RWPE1 (cell line): Measurements from ENCODE around the gene CHCHD6.

Source experiments
- CTCF ChIA-PET: fragments of 350-600 bp; sonication (Branson Sonifier 250); formaldehyde crosslinking; extraction: SDS; loops from one replicate; lab custom pipeline; 2021; lab: Yijun Ruan, JAX
- POLR2A ChIA-PET: fragments of 400-600 bp; formaldehyde crosslinking; extraction: SDS; loops from one replicate; lab custom pipeline; 2020; ENCODE audit warnings: antibody characterized with exemption; ENCODE audit not compliant: low non-redundant PET; lab: Yijun Ruan, JAX
- DNase-seq: peaks from one replicate; pipeline ENCODE4 v3.0.0; 2012; ENCODE audit warnings: low spot score
- H3K27ac ChIP-seq: fragments of 450-650 bp; 2 replicates; pipeline ENCODE4 v1.5.1; 2017
- CTCF ChIP-seq: fragments of 450-650 bp; conservative IDR thresholded peaks from 2 replicates; pipeline ENCODE4 v1.5.1; 2017; ENCODE audit warnings: low read depth, mild to moderate bottlenecking

CHCHD6 gene

GRCh38 chr3:126934031-126934531, 230.0 kb downstream of the CHCHD6 start:
- no peak for TF ChIP-seq CTCF
- H3K27ac ChIP-seq = no peak overlapping the region
- CTCF ChIA-PET = no interaction called here
- no peak for DNase-seq
- POLR2A ChIA-PET = no interaction called here

- H3K27ac ChIP-seq = no peak overlapping the region
- no peak for TF ChIP-seq CTCF
- DNase-seq = no peak
- CTCF ChIA-PET = no interaction called here
- POLR2A ChIA-PET = no interaction called here
Observed at GRCh38 chr3:126934991-126935390, 231.0 kb downstream of the CHCHD6 start.

GRCh38 chr3:126935756-126936509, 231.9 kb downstream of the CHCHD6 start:
- ChIA-PET POLR2A (no interaction called here), CTCF (interaction anchor here (0.7 kb wide), 1 partner anchor 182 kb away, joined by 4 read pairs; no protein-coding TSS in a partner anchor)
- TF ChIP-seq CTCF = no peak
- DNase-seq = no peak
- H3K27ac ChIP-seq = no peak overlapping the region

DNA sequence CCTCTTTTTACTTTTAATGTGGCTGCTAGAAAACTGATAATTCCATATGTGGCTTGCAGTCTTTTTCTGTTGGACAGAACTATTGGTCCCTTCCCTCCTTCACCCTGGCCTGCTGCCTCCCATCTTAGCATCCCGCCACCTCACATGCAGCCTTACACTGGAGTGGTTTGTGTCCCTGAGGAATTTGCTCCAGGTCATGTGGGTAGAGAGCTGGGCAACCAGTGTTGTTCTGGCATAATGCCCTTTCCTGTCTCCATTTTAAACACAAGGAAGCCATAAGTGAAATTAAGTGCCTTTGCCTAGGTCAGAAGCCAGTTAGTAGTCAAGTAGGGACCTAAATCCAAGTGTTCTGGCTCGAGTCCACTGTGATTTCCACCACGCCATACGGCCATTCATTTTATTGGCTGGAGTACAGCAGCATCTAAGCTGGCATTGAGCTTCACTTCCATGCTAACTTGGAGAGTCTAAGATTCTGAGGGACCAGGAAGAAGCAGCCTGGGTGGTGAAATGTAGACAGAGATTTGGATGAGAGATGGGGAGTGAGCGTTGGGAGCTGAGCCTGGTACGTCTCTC, 232.9 kb downstream of the CHCHD6 start:
- TF ChIP-seq CTCF = no peak
- POLR2A ChIA-PET = no interaction called here
- DNase-seq = no peak
- no peak overlapping the region for H3K27ac ChIP-seq
- CTCF ChIA-PET = interaction anchor here (0.5 kb wide), 1 partner anchor 226 kb away, joined by 3 read pairs; no protein-coding TSS in a partner anchor

GRCh38 chr3:126937533-126937932, 233.5 kb downstream of the CHCHD6 start:
- ChIA-PET CTCF (interaction anchor here (0.5 to 0.6 kb wide), 2 partner anchors 64 to 226 kb away, joined by 3 read pairs; no protein-coding TSS in a partner anchor), POLR2A (no interaction called here)
- DNase-seq = no peak
- TF ChIP-seq CTCF = no peak
- H3K27ac ChIP-seq = no peak overlapping the region

DNA sequence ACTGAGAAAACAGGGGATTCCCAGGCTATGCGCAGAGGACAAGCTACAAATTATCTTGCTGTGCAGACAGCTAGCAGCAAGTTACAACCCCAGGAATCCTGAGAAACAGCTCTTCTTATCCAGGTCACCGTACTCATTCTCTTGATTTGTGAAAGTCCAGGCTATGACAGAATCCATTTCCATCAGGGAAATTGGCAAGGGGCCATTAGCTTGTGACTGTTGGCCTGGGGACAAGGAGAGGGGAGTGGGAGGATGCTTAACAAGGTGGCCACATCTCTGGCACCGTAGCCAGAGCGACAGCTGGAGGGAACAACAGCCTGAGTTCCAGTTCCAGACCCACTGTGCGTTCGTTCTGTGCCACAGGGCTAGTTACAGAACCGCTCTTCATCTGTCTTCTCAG, 233.9 kb downstream of the CHCHD6 start:
- ChIA-PET POLR2A (no interaction called here), CTCF (interaction anchor here (0.6 kb wide), 2 partner anchors 64 to 74 kb away, joined by 3 read pairs; no protein-coding TSS in a partner anchor)
- DNase-seq = no peak
- H3K27ac ChIP-seq = peak overlapping the region; percentile 72
- TF ChIP-seq CTCF = no peak
